Stimulated activated CD8-positive, alpha-beta memory T cell treated with anti-CD3 and anti-CD28 coated beads, Interleukin-12 subunit alpha, Interleukin-12 subunit beta, amount 100 ng/mL, for 1 hour (primary cell): ENCODE results near the gene DLL4.
"Not testable (repeated sequence)": the region's sequence is repeated elsewhere in the genome, so short reads cannot be mapped to it uniquely, and the experiment has no call there.

Experiments
- DNase-seq: peaks from one replicate; pipeline ENCODE4 v3.0.0-alpha.2; 2020; ENCODE audit warnings: low read depth

Gene DLL4

DNA sequence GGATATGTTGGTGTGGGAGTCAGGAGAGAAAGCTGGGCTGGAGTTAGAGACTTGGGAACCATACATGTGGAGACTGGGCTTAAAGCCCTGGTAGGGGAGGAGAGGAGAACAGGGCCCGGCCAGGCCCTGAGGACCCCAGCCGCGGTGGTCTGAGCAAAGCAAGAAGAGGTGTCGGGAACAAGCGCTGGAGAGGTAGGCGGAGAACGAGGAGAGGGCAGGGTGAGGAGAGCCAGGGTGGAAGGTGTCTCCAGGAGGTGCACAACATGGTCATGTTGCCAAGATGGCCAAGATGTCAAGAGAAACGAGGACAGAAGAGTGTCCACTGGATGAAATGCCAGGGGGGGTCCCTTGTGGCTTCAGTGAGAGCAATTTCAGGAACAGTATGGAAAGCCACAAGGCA lies 29.6 kb downstream of the DLL4 start:
- no peak for DNase-seq

GRCh38 chr15:40959331-40960141 lies 30.4 kb downstream of the DLL4 start:
- no peak for DNase-seq

DNA sequence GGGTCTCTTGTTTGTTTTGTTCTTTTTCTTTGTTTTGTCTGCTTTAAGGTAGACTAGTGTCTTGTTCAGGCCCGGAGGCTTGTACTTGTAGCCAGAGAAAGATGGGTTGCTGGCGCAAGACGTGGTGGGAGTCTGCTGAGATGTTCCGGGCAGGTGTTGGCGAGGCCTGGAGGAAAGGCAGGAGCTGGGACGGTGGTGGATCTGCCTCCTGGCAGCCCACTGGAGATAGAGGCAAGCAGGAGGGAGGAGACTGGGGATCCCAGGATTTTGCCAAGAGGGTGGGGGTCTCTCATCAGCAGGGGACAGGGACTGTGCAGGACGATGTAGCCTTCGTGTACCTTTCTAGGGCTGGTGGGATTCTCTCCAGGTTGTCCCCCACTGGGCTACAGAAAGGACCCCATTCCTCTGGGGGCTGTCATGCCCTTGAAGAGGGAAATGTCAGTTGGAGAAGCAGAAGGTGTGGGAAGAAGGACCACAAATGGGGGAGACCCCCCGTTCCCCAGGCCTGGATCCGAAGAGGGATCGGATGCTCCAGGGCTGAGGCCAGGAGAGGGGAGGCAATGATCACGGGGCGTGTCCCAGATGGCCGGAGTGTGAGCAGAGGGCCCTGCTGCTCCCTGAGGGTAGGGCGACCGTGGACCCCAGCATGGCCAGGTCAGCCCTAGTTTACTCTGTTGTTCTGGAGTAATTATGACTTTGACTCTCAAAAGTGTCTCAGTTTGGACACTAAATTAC lies 31.2 kb downstream of the DLL4 start:
- DNase-seq: no peak

DNA sequence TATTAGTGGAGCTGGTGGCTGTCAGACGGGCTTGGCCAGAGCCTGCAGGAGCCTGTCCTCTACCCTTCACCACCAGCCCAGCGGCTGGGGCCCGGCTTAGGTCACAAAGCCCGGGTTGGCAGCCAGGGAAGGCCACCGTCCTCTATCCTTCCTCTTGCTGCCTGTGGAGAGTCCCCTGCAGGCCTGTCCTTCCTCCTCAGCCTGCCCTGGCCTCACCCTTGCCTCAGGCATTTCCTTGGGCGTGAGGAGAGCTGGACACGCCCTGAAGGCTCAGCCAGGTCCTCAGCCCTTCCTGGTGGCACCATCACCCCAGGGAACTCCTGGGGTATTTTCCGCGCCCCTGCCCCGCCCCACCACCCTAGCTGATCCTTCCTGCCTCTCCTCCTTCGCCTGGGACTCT lies 31.8 kb downstream of the DLL4 start:
- no peak for DNase-seq

DNA sequence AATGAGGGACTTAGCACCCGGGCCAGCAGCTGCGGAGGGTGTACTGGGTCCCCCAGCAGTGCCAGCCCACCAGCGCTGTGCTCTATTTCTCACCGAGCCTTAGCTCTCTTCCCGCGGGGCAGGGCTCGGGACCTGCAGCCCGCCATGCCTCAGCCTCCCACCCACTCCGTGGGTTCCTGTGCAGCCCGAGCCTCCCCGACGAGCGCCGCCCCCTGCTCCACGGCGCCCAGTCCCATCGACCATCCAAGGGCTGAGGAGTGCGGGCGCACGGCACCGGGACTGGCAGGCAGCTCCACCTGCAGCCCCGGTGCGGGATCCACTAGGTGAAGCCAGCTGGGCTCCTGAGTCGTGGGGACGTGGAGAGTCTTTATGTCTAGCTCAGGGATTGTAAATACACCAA lies 32.6 kb downstream of the DLL4 start:
- DNase-seq: not testable (repeated sequence)

DNA sequence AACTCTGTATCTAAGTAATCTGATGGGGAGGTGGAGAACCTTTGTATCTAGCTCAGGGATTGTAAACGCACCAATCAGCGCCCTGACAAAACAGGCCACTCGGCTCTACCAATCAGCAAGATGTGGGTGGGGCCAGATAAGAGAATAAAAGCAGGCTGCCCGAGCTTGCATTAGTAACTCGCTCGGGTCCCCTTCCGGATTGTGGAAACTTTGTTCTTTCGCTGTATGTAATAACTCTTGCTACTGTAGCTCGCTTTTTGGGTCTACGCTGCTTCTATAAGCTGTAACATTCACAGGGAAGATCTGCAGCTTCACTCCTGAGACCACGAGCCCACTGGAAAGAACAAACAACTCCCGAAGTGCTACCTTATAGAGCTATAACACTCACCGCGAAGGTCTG lies 33.2 kb downstream of the DLL4 start:
- not testable (repeated sequence) for DNase-seq

DNA sequence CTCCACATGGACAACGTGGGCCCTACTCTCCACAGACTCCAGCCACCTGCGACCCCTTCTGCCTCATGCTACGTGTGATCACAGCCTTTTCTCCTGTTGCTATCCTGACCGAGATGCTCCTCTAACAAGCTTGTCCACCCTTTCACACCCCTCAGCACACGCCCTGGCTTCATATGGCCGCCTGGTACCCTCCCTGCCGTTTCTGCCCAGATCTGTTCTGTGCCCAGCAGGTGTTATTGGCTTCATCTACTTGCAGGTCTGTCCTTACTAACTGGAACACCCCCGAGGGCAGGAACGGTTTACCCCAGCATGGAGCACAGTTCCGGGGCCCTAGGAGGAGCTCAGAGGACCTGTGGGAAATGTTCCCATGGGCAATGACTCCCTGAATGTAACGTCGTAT lies 34.1 kb downstream of the DLL4 start:
- no peak for DNase-seq

DNA sequence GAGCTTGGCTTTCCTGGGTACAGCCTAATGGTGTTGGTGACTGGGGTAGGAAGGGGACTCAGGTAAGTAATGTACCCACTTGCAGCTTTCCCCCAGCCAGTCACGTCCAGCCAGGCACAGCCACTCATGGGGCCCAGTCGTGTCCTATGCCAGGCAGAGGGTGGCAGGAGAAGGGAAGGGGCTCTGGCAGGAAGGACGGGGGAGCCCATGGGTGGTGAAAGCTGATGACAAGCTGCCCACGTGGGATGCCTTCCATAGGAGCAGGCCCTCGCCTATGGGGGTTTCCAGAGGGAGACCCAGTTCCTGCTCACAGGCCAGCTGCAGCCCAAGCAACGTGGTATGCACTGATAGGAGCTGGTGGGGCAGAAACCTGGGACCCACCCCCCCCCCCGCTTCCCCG lies 34.9 kb downstream of the DLL4 start:
- DNase-seq: no peak

DNA sequence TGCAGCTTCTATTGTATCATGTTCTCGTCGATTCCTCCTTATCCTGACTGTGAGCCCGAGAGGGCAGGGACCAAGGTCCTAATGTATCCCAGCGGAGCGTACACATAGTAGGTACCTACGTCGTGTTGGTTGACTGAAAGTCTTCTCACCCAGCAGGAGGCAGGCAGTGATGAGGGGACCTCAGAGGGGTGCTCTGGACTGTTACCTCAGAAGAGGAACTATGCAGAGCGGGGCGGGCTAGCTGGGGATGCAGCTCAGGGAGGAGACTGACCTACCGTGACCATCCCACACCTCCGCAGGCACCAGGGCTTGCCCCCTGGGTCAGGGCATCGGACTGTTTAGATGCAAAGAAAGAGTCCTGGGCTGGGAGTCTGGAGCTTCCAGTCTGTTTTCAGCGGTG lies 35.5 kb downstream of the DLL4 start:
- no peak for DNase-seq

DNA sequence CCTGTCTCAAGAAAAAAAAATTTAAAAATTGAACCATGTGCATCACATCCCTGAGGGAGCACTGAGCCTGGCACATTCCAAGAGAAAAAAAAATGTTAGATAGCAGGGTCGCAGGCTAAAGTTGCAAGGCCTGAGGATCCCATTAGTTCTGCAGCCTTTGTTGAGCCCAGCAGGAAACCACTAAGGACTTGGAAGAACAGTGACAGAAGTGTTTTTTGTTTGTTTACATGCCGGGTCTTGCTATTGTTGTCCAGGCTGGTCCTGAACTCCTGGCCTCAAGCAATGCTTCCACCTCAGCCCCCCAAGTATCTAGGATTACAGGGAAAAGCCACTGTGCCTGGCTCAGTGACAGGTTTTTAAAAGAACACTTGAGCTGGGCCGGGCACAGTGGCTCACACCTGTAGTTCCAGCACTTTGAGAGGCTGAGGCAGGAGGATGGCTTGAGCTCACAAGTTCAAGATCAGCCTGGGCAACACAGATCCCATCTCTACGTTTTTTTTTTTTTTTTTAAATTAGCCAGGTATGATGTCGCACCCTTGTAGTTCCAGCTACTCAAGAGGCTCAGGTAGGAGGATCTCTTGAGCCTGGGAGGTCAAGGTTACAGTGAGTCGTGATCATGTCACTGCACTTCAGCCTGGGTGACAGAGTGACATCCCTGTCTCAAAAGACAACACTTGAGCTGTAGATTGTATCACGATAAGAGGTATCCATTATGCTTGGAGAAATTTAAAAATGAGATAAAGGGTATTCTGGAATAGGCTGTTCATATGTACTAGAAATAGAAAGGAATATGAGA lies 39.3 kb downstream of the DLL4 start:
- no peak for DNase-seq

DNA sequence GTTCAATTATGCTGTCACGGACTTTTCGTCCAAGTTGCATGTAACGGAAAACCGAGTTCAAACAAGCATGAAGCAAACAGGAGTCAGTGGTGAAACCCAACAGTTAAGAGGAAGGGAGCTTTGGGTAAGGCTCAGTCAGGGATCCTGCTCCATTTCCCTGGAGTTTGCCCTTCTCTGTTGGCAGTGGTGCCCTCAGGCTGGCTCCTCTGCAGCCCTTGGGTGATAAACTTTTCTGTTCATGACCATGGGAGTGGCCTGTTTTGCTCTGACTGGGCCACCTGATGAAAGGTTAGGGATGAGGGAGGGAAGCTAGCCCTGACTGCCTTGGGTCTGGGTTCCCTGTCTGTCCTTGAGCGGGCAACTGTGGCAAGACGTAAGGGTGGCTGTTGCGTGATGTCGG lies 40.2 kb downstream of the DLL4 start:
- DNase-seq: no peak

DNA sequence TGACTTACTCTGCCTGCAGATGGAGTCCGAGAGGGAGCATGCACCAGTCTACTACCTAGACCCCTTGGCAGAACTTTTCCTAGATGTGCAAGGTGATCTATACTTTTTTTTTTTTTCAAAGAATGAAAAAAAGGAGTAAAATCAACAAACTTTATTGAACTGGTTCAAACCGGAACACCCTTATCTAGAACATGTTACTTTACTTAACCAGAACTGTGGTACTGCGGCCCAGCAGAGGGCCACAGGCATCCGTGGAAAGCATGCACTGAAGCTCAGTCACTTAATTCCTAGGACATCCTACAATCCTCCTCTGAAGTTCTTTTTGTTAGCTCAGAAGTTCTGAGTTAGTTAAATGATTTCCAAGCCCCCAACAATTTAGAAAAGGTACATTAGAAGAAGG lies 45.7 kb downstream of the DLL4 start:
- DNase-seq: no peak

GRCh38 chr15:40976819-40977218 lies 47.7 kb downstream of the DLL4 start:
- DNase-seq: no peak

- no peak for DNase-seq
These were observed 49.0 kb downstream of the DLL4 start for GRCh38 chr15:40978141-40978540.

DNA sequence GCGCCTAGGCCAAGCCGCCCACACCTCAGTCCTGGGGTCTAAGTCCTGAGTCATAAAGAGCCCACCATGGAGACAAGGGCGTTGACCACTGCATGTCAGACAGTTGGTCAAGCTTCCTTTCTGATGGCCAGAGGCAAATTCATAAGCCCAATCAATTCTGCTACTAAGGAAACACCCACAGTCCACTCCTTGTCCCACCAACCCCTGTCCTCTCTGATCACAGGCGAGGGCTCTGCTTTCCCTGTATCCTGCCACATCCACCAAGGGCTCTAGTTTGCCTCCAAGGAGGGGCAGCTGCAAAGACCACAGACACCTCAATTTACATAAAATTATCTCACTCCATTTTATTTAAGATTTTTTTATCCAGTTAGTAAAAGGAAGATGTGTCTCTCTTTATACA lies 49.4 kb downstream of the DLL4 start:
- no peak for DNase-seq

DNA sequence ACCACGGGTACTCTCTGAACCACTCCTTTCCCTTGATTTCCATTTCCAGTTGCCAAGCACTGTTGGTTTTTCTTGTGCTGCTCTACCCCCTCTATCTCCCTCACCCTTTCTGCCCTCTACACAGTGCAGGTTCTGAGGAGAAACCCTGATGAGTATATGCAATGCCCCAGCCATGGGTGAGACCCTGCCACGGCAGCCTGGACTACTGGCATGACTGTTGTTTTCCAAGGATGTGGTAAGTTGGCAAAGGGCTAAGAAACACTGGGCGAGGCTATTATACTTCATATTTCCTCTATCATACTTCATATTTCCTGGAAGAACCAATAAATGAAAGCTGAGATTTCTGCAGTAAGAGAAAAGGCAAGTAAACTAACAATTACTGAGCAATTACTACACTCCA lies 52.0 kb downstream of the DLL4 start:
- no peak for DNase-seq

DNA sequence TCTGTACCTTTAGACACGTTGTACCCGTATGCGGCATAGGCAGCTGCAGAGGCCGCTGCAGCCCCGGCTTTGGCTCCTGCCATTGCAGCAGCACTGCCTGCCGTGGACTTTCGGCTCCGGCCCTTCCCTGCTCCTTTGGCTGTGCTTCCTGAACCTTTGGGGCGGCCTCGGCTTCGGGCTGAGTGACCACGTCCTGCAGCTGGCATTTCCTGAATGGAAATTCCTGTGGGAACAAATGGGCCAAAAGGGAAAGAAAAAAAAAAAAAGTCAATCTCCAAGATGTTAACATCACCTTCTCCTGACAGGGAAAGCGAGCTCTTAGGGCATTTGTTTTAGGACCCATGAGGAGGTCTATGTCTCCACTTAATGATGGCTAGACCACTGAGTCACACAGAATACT lies 53.7 kb downstream of the DLL4 start:
- no peak for DNase-seq

DNA sequence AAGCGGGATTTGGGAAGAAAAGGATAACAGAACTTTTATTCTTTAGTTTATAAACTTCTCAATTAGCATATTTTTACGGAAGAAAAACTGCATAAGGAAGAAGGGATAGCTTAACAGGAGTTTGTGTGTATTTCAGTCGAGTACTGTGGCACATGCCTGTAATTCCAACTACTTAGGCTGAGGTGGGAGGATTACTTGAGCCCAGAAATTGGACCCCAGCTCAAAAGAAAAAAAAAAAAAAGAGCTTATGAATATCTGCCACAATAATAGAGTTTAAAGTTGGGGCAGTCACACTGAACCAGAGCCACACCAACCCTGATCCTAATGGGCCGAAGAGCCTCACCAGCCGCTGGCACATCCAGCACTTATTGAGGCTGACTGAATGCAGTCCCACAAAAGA lies 55.3 kb downstream of the DLL4 start:
- DNase-seq: no peak

DNA sequence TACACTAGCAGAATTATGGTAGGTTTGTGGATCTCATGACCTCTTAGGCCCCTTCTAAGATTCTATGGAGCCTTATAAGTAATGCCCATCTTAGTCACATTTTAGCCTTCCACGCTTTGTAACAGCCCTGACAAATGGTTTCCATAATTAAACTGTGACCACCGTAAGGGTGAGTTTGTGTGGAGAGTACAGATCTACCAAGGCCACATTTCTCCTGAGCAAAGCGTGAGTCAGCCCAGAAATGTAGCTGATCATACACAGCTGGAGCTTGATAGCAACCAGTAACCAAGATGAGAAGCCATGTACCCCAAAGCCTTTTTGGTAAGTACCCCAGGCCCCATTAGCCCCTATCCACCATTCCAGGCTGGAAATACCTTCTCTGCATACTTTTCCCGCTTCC lies 55.8 kb downstream of the DLL4 start:
- DNase-seq: no peak

- DNase-seq: no peak
These were observed 56.6 kb downstream of the DLL4 start for GRCh38 chr15:40985541-40986330.

DNA sequence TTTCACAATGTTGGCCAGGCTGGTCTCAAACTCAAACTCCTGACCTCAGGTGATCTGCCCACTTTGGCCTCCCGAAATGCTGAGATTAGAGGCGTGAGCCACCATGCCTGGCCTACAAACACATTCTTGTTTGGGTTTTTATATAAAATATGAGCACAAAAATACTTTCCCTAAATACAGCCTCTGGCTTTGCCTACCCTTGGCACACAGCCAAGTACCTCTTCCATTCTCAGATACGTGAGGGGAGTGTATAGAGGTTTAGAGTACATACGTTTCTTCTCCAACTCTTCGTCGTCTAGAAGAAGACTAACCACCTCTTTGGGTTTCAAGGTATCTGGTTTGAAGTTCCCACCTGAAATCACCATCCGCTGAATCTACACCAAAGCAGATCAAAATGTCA lies 57.7 kb downstream of the DLL4 start:
- no peak for DNase-seq

- DNase-seq: no peak
These were observed 59.0 kb downstream of the DLL4 start for GRCh38 chr15:40988156-40988555.
